ENCODE data around the gene TRPC3.

TRPC3 gene

GRCh38 chr4:121951521-121952110 lies at the start of gene TRPC3:
Gene TRPC3 (minus strand): TSS chr4:121952060. CDS start chr4:121951680, 380 bp downstream.
- no peak for DNase-seq (ENCODE audit: low read depth in 2 of 2)

- DNase-seq (ENCODE audit: low read depth in 2 of 2): no peak
Measured at GRCh38 chr4:122000849-122001248, 49.0 kb upstream of the TRPC3 start.

- DNase-seq (ENCODE audit: low read depth in 2 of 2): no peak
Measured at GRCh38 chr4:121998024-121998423, 46.2 kb upstream of the TRPC3 start.

- no peak for DNase-seq (ENCODE audit: low read depth in 2 of 2)
Measured at GRCh38 chr4:121995790-121996537, 44.1 kb upstream of the TRPC3 start.

GRCh38 chr4:121991968-121992367 lies 40.1 kb upstream of the TRPC3 start:
- no peak for DNase-seq (ENCODE audit: low read depth in 2 of 2)

GRCh38 chr4:121990489-121990888 lies 38.6 kb upstream of the TRPC3 start:
- no peak for DNase-seq (ENCODE audit: low read depth in 2 of 2)

GRCh38 chr4:121989715-121990114 lies 37.9 kb upstream of the TRPC3 start:
- DNase-seq (ENCODE audit: low read depth in 2 of 2): no peak

GRCh38 chr4:121988950-121989349 lies 37.1 kb upstream of the TRPC3 start:
- DNase-seq (ENCODE audit: low read depth in 2 of 2): no peak

GRCh38 chr4:121980643-121981042 lies 28.8 kb upstream of the TRPC3 start:
- no peak for DNase-seq (ENCODE audit: low read depth in 2 of 2)

GRCh38 chr4:121978172-121978516 lies 26.3 kb upstream of the TRPC3 start:
- no peak for DNase-seq (ENCODE audit: low read depth in 2 of 2)

GRCh38 chr4:121977251-121978171 lies 25.7 kb upstream of the TRPC3 start:
- no peak for DNase-seq (ENCODE audit: low read depth in 2 of 2)

GRCh38 chr4:121975784-121976183 lies 23.9 kb upstream of the TRPC3 start:
- no peak for DNase-seq (ENCODE audit: low read depth in 2 of 2)

GRCh38 chr4:121973816-121974215 lies 22.0 kb upstream of the TRPC3 start:
- no peak for DNase-seq (ENCODE audit: low read depth in 2 of 2)

- DNase-seq (ENCODE audit: low read depth in 2 of 2): no peak
Measured at GRCh38 chr4:121968859-121969258, 17.0 kb upstream of the TRPC3 start.

GRCh38 chr4:121964958-121965357 lies 13.1 kb upstream of the TRPC3 start:
- no peak for DNase-seq (ENCODE audit: low read depth in 2 of 2)

- DNase-seq (ENCODE audit: low read depth in 2 of 2): no peak
Measured at GRCh38 chr4:121960818-121961217, 9.0 kb upstream of the TRPC3 start.

- no peak for DNase-seq (ENCODE audit: low read depth in 2 of 2)
Measured at GRCh38 chr4:121958777-121959176, 6.9 kb upstream of the TRPC3 start.

GRCh38 chr4:121957266-121957665 lies 5.4 kb upstream of the TRPC3 start:
- no peak for DNase-seq (ENCODE audit: low read depth in 2 of 2)

GRCh38 chr4:121953860-121954259 lies 2.0 kb upstream of the TRPC3 start:
- no peak for DNase-seq (ENCODE audit: low read depth in 2 of 2)

GRCh38 chr4:121952290-121952689 lies 430 bp upstream of the TRPC3 start:
- DNase-seq (ENCODE audit: low read depth in 2 of 2): no peak

- no peak for DNase-seq (ENCODE audit: low read depth in 2 of 2)
Measured at GRCh38 chr4:121950680-121951520, 960 bp downstream of the TRPC3 start.

- peak; percentile 53 to 87 for DNase-seq (ENCODE audit: low read depth in 2 of 2)
Measured at GRCh38 chr4:121950212-121950679, 1.6 kb downstream of the TRPC3 start.

Measured in stimulated activated CD8-positive, alpha-beta memory T cell treated with anti-CD3 and anti-CD28 coated beads, Interleukin-7, amount 100 ng/mL, for 1 hour (primary cell).